H9 (cell line): Measurements from ENCODE around the gene VIPR2. TPM values are rescaled to one million over a fixed set of nuclear protein-coding genes. Genes with fewer than 3 reads are reported as not detected.

Source experiments
- DNase-seq: peaks from one replicate; pipeline ENCODE4 v3.0.0-alpha.2; 2017
- H2AFZ ChIP-seq: one replicate; pipeline ENCODE4 v1.6.1; 2013; ENCODE audit warnings: mild to moderate bottlenecking, low read length, control low read depth, moderate library complexity
- H2AK5ac ChIP-seq: 2 replicates; pipeline ENCODE4 v1.6.1; 2013; ENCODE audit warnings: low read length, control low read depth, mixed read lengths; ENCODE audit not compliant: insufficient read length
- H2BK120ac ChIP-seq: one replicate; pipeline ENCODE4 v1.6.1; 2013; ENCODE audit warnings: low read depth, mild to moderate bottlenecking, low read length, control low read depth, inconsistent platforms; ENCODE audit not compliant: poor library complexity, severe bottlenecking
- H2BK12ac ChIP-seq: 2 replicates; pipeline ENCODE4 v1.6.1; 2013; ENCODE audit warnings: low read length, control low read depth, mixed read lengths, low read depth; ENCODE audit not compliant: insufficient read length
- H2BK15ac ChIP-seq: 2 replicates; pipeline ENCODE4 v1.6.1; 2013; ENCODE audit warnings: low read depth, low read length, control low read depth
- H2BK20ac ChIP-seq: one replicate; pipeline ENCODE4 v1.6.1; 2013; ENCODE audit warnings: low read depth, mild to moderate bottlenecking, low read length, control low read depth, inconsistent platforms; ENCODE audit not compliant: poor library complexity, severe bottlenecking
- H2BK5ac ChIP-seq: 2 replicates; pipeline ENCODE4 v1.6.1; 2013; ENCODE audit warnings: low read length, control low read depth, mixed read lengths; ENCODE audit not compliant: insufficient read length
- H3K14ac ChIP-seq: 2 replicates; pipeline ENCODE4 v1.6.1; 2013; ENCODE audit warnings: low read length, control low read depth; ENCODE audit not compliant: insufficient read depth
- H3K18ac ChIP-seq: 2 replicates; pipeline ENCODE4 v1.6.1; 2013; ENCODE audit warnings: low read depth, mild to moderate bottlenecking, mixed read lengths, low read length, control low read depth; ENCODE audit not compliant: insufficient read length
- H3K23ac ChIP-seq: 2 replicates; pipeline ENCODE4 v1.6.1; 2013; ENCODE audit warnings: low read length, control low read depth, mixed read lengths, low read depth; ENCODE audit not compliant: insufficient read length
- H3K23me2 ChIP-seq: 2 replicates; pipeline ENCODE4 v1.6.1; 2013; ENCODE audit warnings: low read depth, mild to moderate bottlenecking, mixed read lengths, low read length, control low read depth; ENCODE audit not compliant: insufficient read length, poor library complexity, severe bottlenecking
- H3K27ac ChIP-seq: 2 replicates; pipeline ENCODE4 v1.5.1; 2013; ENCODE audit warnings: low read length, control low read depth, mixed read lengths, low read depth; ENCODE audit not compliant: insufficient read length
- H3K27me3 ChIP-seq: 2 replicates; pipeline ENCODE4 v1.6.1; 2013; ENCODE audit warnings: low read length, control low read depth, inconsistent platforms; ENCODE audit not compliant: insufficient read depth
- H3K4ac ChIP-seq: 2 replicates; pipeline ENCODE4 v1.6.1; 2013; ENCODE audit warnings: low read depth, mild to moderate bottlenecking, control low read depth, inconsistent platforms, low read length, moderate library complexity
- H3K4me1 ChIP-seq: 2 replicates; pipeline ENCODE4 v1.6.1; 2013; ENCODE audit warnings: low read length, control low read depth, inconsistent platforms; ENCODE audit not compliant: insufficient read depth
- H3K4me2 ChIP-seq: 2 replicates; pipeline ENCODE4 v1.6.1; 2013; ENCODE audit warnings: low read length, control low read depth, mixed read lengths; ENCODE audit not compliant: insufficient read length, insufficient read depth
- H3K56ac ChIP-seq: 2 replicates; pipeline ENCODE4 v1.6.1; 2013; ENCODE audit warnings: low read depth, mild to moderate bottlenecking, mixed read lengths, low read length, control low read depth; ENCODE audit not compliant: insufficient read length
- H3K79me1 ChIP-seq: 2 replicates; pipeline ENCODE4 v1.6.1; 2013; ENCODE audit warnings: low read depth, mild to moderate bottlenecking, moderate library complexity, low read length, control low read depth, inconsistent platforms; ENCODE audit not compliant: insufficient read depth, poor library complexity, severe bottlenecking
- H3K79me2 ChIP-seq: 2 replicates; pipeline ENCODE4 v1.6.1; 2013; ENCODE audit warnings: low read length, control low read depth, inconsistent platforms; ENCODE audit not compliant: insufficient read depth
- H3K9ac ChIP-seq: 2 replicates; pipeline ENCODE4 v1.6.1; 2013; ENCODE audit warnings: low read length, control low read depth, mixed read lengths; ENCODE audit not compliant: insufficient read length; ENCODE audit errors: extremely low read depth
- H3K9me3 ChIP-seq: one replicate; pipeline ENCODE4 v1.6.1; 2013; ENCODE audit warnings: low read depth, low read length, inconsistent platforms; ENCODE audit not compliant: control insufficient read depth
- H3T11ph ChIP-seq: one replicate; pipeline ENCODE4 v1.6.1; 2013; ENCODE audit warnings: mild to moderate bottlenecking, low read length, control low read depth, inconsistent platforms
- H4K20me1 ChIP-seq: one replicate; pipeline ENCODE4 v1.6.1; 2013; ENCODE audit not compliant: control insufficient read depth, insufficient read length, insufficient read depth
- H4K5ac ChIP-seq: 2 replicates; pipeline ENCODE4 v1.6.1; 2013; ENCODE audit warnings: low read depth, mild to moderate bottlenecking, mixed read lengths, low read length, control low read depth; ENCODE audit not compliant: insufficient read length
- H4K8ac ChIP-seq: replicated peaks from 2 replicates; pipeline ENCODE4 v1.6.1; 2013; ENCODE audit warnings: low read length, control low read depth, mixed read lengths, low read depth; ENCODE audit not compliant: insufficient read length
- H4K91ac ChIP-seq: 2 replicates; pipeline ENCODE4 v1.6.1; 2013; ENCODE audit warnings: low read depth, mild to moderate bottlenecking, moderate library complexity, mixed read lengths, low read length, control low read depth; ENCODE audit not compliant: insufficient read length
- H3K27ac Mint-ChIP-seq, 3 experiments: 2 replicates in 2 of 3; 3 replicates in 1 of 3; pipeline ENCODE4 v1.8.0; 2020 to 2021; ENCODE audit warnings: mixed read lengths in 3 of 3, mild to moderate bottlenecking in 1 of 3, moderate library complexity in 1 of 3
- H3K27me3 Mint-ChIP-seq: 2 replicates; pipeline ENCODE4 v1.8.0; 2021; ENCODE audit warnings: low read depth, mild to moderate bottlenecking, moderate library complexity, mixed read lengths
- H3K36me3 Mint-ChIP-seq, 3 experiments: 2 replicates in 2 of 3; 3 replicates in 1 of 3; pipeline ENCODE4 v1.8.0; 2020 to 2021; ENCODE audit warnings: low read depth in 3 of 3, mixed read lengths in 3 of 3; ENCODE audit not compliant: insufficient read depth in 1 of 3
- H3K4me1 Mint-ChIP-seq, 2 experiments: 2 replicates each; pipeline ENCODE4 v1.8.0; 2020; ENCODE audit warnings: mixed read lengths in 2 of 2
- H3K4me3 Mint-ChIP-seq, 2 experiments: 2 replicates in 1 of 2; 3 replicates in 1 of 2; pipeline ENCODE4 v1.8.0; 2020 to 2021; ENCODE audit warnings: mild to moderate bottlenecking in 2 of 2, mixed read lengths in 2 of 2, moderate library complexity in 1 of 2
- H3K9me3 Mint-ChIP-seq, 2 experiments: 2 replicates in 1 of 2; 3 replicates in 1 of 2; pipeline ENCODE4 v1.8.0; 2020; ENCODE audit warnings: mild to moderate bottlenecking in 2 of 2, mixed read lengths in 2 of 2, moderate library complexity in 1 of 2
- CTCF ChIP-seq: fragments of 200-600 bp; sonication (generic); conservative IDR thresholded peaks from 3 replicates; pipeline ENCODE4 v1.8.0; 2021; ENCODE audit warnings: antibody characterized with exemption, mild to moderate bottlenecking
- WGBS: extraction: QIAGEN DNeasy Blood & Tissue Kit; methylation state at CpG from one replicate; pipeline ENCODE4 v1.1.7; 2013; ENCODE audit warnings: missing lambda C conversion rate, low lambda C conversion rate, mixed read lengths; ENCODE audit not compliant: insufficient read length; ENCODE audit errors: extremely low coverage; 5-methylcytosine and 5-hydroxymethylcytosine counted together
- total RNA-seq: library from RNA; stranded (reverse); gene quantifications from 2 replicates; pipeline ENCODE4 v1.2.1, GENCODE V29; 2021

Gene VIPR2
- total RNA-seq, 1 experiment from 2014 or later: 1.6 TPM

- H3K79me1 ChIP-seq: no peaks in the 10 kb centered on the region
- no peak overlapping the region for H2BK5ac ChIP-seq
- H3K9me3 ChIP-seq: no peaks in the 10 kb centered on the region
- H2AFZ ChIP-seq: no peak overlapping the region
- no peak overlapping the region for H2BK15ac ChIP-seq
- H3K4ac ChIP-seq: no peak overlapping the region
- no peak overlapping the region for H3K4me2 ChIP-seq
- H3K4me1 Mint-ChIP-seq: peaks cover 42 to 61% of the 10 kb centered on the region in 2 experiments
- no peak overlapping the region for H4K5ac ChIP-seq
- WGBS: no CpG with 5 or more reads among the region's 10 CpGs
- H3K27me3 ChIP-seq: peaks cover 16% of the 10 kb centered on the region; the same call in 1 of the 2 replicates
- peaks cover 8% of the 10 kb centered on the region for H3K23me2 ChIP-seq
- peaks cover 2 to 25% (median 24%) of the 10 kb centered on the region in 3 experiments; a peak in 5 of 7 replicates for H3K36me3 Mint-ChIP-seq
- H3K56ac ChIP-seq: no peak overlapping the region
- H3K27ac Mint-ChIP-seq: no peak overlapping the region
- no peak overlapping the region for H3K9ac ChIP-seq
- H3K23ac ChIP-seq: no peak overlapping the region
- no peak overlapping the region; the same call in 1 of the 2 replicates for H3K14ac ChIP-seq
- no peak overlapping the region for H2AK5ac ChIP-seq
- DNase-seq: no peak
- no peak overlapping the region for H3K27ac ChIP-seq
- H3K27me3 Mint-ChIP-seq: peaks cover 36% of the 10 kb centered on the region
- no peak overlapping the region for H3T11ph ChIP-seq
- H4K20me1 ChIP-seq: no peaks in the 10 kb centered on the region
- no peak overlapping the region for H2BK12ac ChIP-seq
- H4K91ac ChIP-seq: no peak overlapping the region
- no peak overlapping the region for H2BK20ac ChIP-seq
- no peak for TF ChIP-seq CTCF
- H3K79me2 ChIP-seq: no peaks in the 10 kb centered on the region
- H4K8ac ChIP-seq: no peak overlapping the region
- H3K18ac ChIP-seq: no peak overlapping the region
- peaks cover 8% of the 10 kb centered on the region for H3K4me1 ChIP-seq
- no peak overlapping the region for H2BK120ac ChIP-seq
- peaks cover 4 to 12% of the 10 kb centered on the region in 2 experiments for H3K9me3 Mint-ChIP-seq
- no peak overlapping the region for H3K4me3 Mint-ChIP-seq
These were observed 5.0 kb downstream of the VIPR2 start for GRCh38 chr7:159139639-159140038.
